NB4 (cell line): ENCODE data around the gene PRR19.

Experiments
- MYC ChIP-seq: IDR thresholded peaks from 2 replicates; pipeline ENCODE4 v1.6.1; 2011; ENCODE audit warnings: low read depth, low read length
- POLR2A ChIP-seq: IDR thresholded peaks from 2 replicates; pipeline ENCODE4 v1.6.1; 2011; ENCODE audit warnings: mild to moderate bottlenecking; ENCODE audit not compliant: insufficient read length; ENCODE audit errors: extremely low read depth
- TF ChIP-seq, protein P1 (sequence below): IDR thresholded peaks from one replicate; pipeline ENCODE4 v1.5.1; 2012; ENCODE audit warnings: low read depth, low read length
- TF ChIP-seq, protein P2 (sequence below): IDR thresholded peaks from 2 replicates; pipeline ENCODE4 v1.6.1; 2011; ENCODE audit warnings: low read depth, low read length

DNA sequence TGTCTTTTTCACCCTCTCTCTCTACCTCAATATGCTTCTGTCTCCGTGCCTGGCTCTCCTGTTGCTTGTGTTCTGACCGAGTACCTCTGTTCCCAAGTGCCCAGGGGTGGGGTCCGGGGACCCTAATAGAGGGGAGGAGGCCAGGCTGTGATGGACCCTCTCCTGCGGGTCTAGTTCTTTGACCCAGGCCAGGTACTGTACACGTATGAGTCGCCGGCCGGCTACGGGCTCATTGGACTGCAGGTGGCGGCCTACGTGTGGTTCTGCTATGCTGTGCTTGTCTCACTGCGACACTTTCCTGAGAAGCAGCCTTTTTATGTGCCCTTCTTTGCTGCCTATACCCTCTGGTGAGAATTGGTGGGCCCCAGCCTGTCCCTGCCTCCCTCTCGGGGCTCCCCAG lies 15.6 kb downstream of the PRR19 start:
- TF ChIP-seq, protein P1, sequence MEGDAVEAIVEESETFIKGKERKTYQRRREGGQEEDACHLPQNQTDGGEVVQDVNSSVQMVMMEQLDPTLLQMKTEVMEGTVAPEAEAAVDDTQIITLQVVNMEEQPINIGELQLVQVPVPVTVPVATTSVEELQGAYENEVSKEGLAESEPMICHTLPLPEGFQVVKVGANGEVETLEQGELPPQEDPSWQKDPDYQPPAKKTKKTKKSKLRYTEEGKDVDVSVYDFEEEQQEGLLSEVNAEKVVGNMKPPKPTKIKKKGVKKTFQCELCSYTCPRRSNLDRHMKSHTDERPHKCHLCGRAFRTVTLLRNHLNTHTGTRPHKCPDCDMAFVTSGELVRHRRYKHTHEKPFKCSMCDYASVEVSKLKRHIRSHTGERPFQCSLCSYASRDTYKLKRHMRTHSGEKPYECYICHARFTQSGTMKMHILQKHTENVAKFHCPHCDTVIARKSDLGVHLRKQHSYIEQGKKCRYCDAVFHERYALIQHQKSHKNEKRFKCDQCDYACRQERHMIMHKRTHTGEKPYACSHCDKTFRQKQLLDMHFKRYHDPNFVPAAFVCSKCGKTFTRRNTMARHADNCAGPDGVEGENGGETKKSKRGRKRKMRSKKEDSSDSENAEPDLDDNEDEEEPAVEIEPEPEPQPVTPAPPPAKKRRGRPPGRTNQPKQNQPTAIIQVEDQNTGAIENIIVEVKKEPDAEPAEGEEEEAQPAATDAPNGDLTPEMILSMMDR, result no peak
- TF ChIP-seq POLR2A (no peak), MYC (no peak)
- TF ChIP-seq, protein P2, sequence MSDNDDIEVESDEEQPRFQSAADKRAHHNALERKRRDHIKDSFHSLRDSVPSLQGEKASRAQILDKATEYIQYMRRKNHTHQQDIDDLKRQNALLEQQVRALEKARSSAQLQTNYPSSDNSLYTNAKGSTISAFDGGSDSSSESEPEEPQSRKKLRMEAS, result no peak
